HG03039 (cell line): ENCODE results near the gene UGGT1.
A peak's percentile ranks its signal among the peaks of the same experiment; 100 is the strongest.

Source experiments
- ATAC-seq: cut with Tn5 transposase; IDR thresholded peaks from one replicate; pipeline ENCODE4 v1.9.1; 2021; ENCODE audit warnings: mild to moderate bottlenecking, moderate library complexity; ENCODE audit not compliant: unreplicated experiment

The UGGT1 gene

GRCh38 chr2:128090945-128091725 lies at the start of gene UGGT1:
Gene UGGT1, plus strand, starts transcription at chr2:128091200. Its CDS starts 158 bp downstream, at chr2:128091358.
- ATAC-seq, result peak; percentile 93

- no peak for ATAC-seq
Observed at GRCh38 chr2:128041561-128041960, 49.4 kb upstream of the UGGT1 start.

GRCh38 chr2:128043041-128043440 lies 48.0 kb upstream of the UGGT1 start:
- ATAC-seq, result no peak

GRCh38 chr2:128053331-128053730 lies 37.7 kb upstream of the UGGT1 start:
- no peak for ATAC-seq

GRCh38 chr2:128054104-128054885 lies 36.7 kb upstream of the UGGT1 start:
- ATAC-seq, result no peak

- no peak for ATAC-seq
Observed at GRCh38 chr2:128057334-128057733, 33.7 kb upstream of the UGGT1 start.

- no peak for ATAC-seq
Observed at GRCh38 chr2:128058114-128058513, 32.9 kb upstream of the UGGT1 start.

GRCh38 chr2:128062571-128062970 lies 28.4 kb upstream of the UGGT1 start:
- no peak for ATAC-seq

- ATAC-seq, result no peak
Observed at GRCh38 chr2:128064353-128064752, 26.6 kb upstream of the UGGT1 start.

- no peak for ATAC-seq
Observed at GRCh38 chr2:128069769-128070168, 21.2 kb upstream of the UGGT1 start.

GRCh38 chr2:128073278-128073677 lies 17.7 kb upstream of the UGGT1 start:
- ATAC-seq, result no peak

- no peak for ATAC-seq
Observed at GRCh38 chr2:128076461-128077106, 14.4 kb upstream of the UGGT1 start.

- ATAC-seq, result no peak
Observed at GRCh38 chr2:128084757-128085156, 6.2 kb upstream of the UGGT1 start.

GRCh38 chr2:128086244-128086643 lies 4.8 kb upstream of the UGGT1 start:
- no peak for ATAC-seq

- no peak for ATAC-seq
Observed at GRCh38 chr2:128090575-128090944, 440 bp upstream of the UGGT1 start.

- ATAC-seq, result no peak
Observed at GRCh38 chr2:128091726-128092080, 703 bp downstream of the UGGT1 start.

- ATAC-seq, result no peak
Observed at GRCh38 chr2:128092656-128093055, 1.7 kb downstream of the UGGT1 start.

GRCh38 chr2:128093762-128094161 lies 2.8 kb downstream of the UGGT1 start:
- no peak for ATAC-seq

- no peak for ATAC-seq
Observed at GRCh38 chr2:128095201-128095600, 4.2 kb downstream of the UGGT1 start.

- no peak for ATAC-seq
Observed at GRCh38 chr2:128103407-128103806, 12.4 kb downstream of the UGGT1 start.

GRCh38 chr2:128105072-128105471 lies 14.1 kb downstream of the UGGT1 start:
- no peak for ATAC-seq

GRCh38 chr2:128108166-128108565 lies 17.2 kb downstream of the UGGT1 start:
- no peak for ATAC-seq
